Measurements from ENCODE around the gene SNX30.

Gene SNX30

GRCh38 chr9:112811518-112811917 lies 61.0 kb downstream of the SNX30 start:
- H3K27ac ChIP-seq (ENCODE audit: extremely low read depth, low read depth, low read length), result no peak overlapping the region
- H3K9me3 ChIP-seq (ENCODE audit: control insufficient read depth, insufficient read depth, low read depth, low read length), result no peaks in the 10 kb centered on the region
- no peak for TF ChIP-seq ZNF221 (tag by site-specific recombination; IDR thresholded peaks at IDR 0.05; ENCODE audit: borderline replicate concordance)
- no peak for TF ChIP-seq YY2 (tag by site-specific recombination; IDR thresholded peaks at IDR 0.05)
- no peak for TF ChIP-seq ZNF211 (tag by site-specific recombination; IDR thresholded peaks at IDR 0.05; ENCODE audit: low read depth)
- no peak for TF ChIP-seq ZNF174 (tag by site-specific recombination; IDR thresholded peaks at IDR 0.05)
- TF ChIP-seq MEIS1 (CRISPR knock-in tag; IDR thresholded peaks at IDR 0.05; ENCODE audit: borderline replicate concordance), result no peak
- no peak for TF ChIP-seq ZNF571 (tag by site-specific recombination; IDR thresholded peaks at IDR 0.05)
- no peak for TF ChIP-seq PATZ1 (tag by site-specific recombination; IDR thresholded peaks at IDR 0.05)
- no peak for TF ChIP-seq REST (tag by site-specific recombination; IDR thresholded peaks at IDR 0.05)
- TF ChIP-seq ZSCAN30 (tag by site-specific recombination; IDR thresholded peaks at IDR 0.05), result no peak
- no peaks in the 10 kb centered on the region for H3K4me1 ChIP-seq (ENCODE audit: control insufficient read depth, insufficient read depth, low read length)
- H3K4me3 ChIP-seq (ENCODE audit: low read depth, low read length), result no peak overlapping the region
- H3K36me3 ChIP-seq (ENCODE audit: control insufficient read depth in 2 of 2, insufficient read depth in 1 of 2, low read length in 2 of 2), result peaks cover 0 to 13% of the 10 kb centered on the region in 2 experiments; a peak in 2 of 3 replicates
- POLR2A ChIA-PET, result no interaction called here
- CTCF ChIA-PET, result no interaction called here

GRCh38 chr9:112815868-112816267 lies 65.3 kb downstream of the SNX30 start:
- Histone ChIP-seq H3K4me1 (ENCODE audit: control insufficient read depth, insufficient read depth, low read length) (no peaks in the 10 kb centered on the region), H3K36me3 (ENCODE audit: control insufficient read depth in 2 of 2, insufficient read depth in 1 of 2, low read length in 2 of 2) (peaks cover 0 to 19% of the 10 kb centered on the region in 2 experiments; a peak in 2 of 3 replicates), H3K4me3 (ENCODE audit: low read depth, low read length) (no peak overlapping the region), H3K9me3 (ENCODE audit: control insufficient read depth, insufficient read depth, low read depth, low read length) (no peaks in the 10 kb centered on the region), H3K27ac (ENCODE audit: extremely low read depth, low read depth, low read length) (no peak overlapping the region)
- TF ChIP-seq ZNF121 (tag by site-specific recombination; IDR thresholded peaks at IDR 0.05) (0 out of 2 replicates have a peak, but pooled peaks have one; percentile 30), ZNF16 (tag by site-specific recombination; IDR thresholded peaks at IDR 0.05; ENCODE audit: low read depth) (no peak), ZNF10 (tag by site-specific recombination; IDR thresholded peaks at IDR 0.05) (no peak), ZNF544 (tag by site-specific recombination; IDR thresholded peaks at IDR 0.05) (no peak), ZNF148 (tag by site-specific recombination; IDR thresholded peaks at IDR 0.05; ENCODE audit: borderline replicate concordance) (no peak), TCF7L2 (IDR thresholded peaks at IDR 0.05; ENCODE audit: borderline replicate concordance, low read depth, low read length) (no peak), ZSCAN4 (tag by site-specific recombination; IDR thresholded peaks at IDR 0.05) (no peak), OVOL3 (tag by site-specific recombination; IDR thresholded peaks at IDR 0.05) (no peak)
- CTCF ChIA-PET, result interaction anchor here (0.5 kb wide), 1 partner anchor 88 kb away, joined by 5 read pairs; no protein-coding TSS in a partner anchor
- POLR2A ChIA-PET, result interaction anchor here (0.6 kb wide), 1 partner anchor 262 kb away, joined by 3 read pairs; no protein-coding TSS in a partner anchor

Data from HEK293 (cell line).